Astrocyte of the spinal cord (primary cell): ENCODE results near the gene CCDC148.

ENCODE experiments used
- DNase-seq: peaks from one replicate; pipeline ENCODE4 v3.0.0; 2011; ENCODE audit warnings: low read depth, low spot score
- H3K4me3 ChIP-seq: 2 replicates; pipeline ENCODE4 v1.5.1; 2011; ENCODE audit warnings: low read depth, mild to moderate bottlenecking, low read length, moderate library complexity
- CTCF ChIP-seq: IDR thresholded peaks from 2 replicates; pipeline ENCODE4 v1.5.1; 2012; ENCODE audit warnings: low read depth, mild to moderate bottlenecking, low read length, inconsistent platforms
- in situ Hi-C: cut with HindIII; loops from 2 replicates; pipeline ENCODE4 v1.10.0; 2017; ENCODE audit warnings: low sequenced_read_pairs

The CCDC148 gene

GRCh38 chr2:158291544-158292180 lies 164.9 kb downstream of the CCDC148 start:
- TF ChIP-seq CTCF, result no peak
- H3K4me3 ChIP-seq, result no peak overlapping the region
- in situ Hi-C loops, result no loop called here
- no peak for DNase-seq

DNA sequence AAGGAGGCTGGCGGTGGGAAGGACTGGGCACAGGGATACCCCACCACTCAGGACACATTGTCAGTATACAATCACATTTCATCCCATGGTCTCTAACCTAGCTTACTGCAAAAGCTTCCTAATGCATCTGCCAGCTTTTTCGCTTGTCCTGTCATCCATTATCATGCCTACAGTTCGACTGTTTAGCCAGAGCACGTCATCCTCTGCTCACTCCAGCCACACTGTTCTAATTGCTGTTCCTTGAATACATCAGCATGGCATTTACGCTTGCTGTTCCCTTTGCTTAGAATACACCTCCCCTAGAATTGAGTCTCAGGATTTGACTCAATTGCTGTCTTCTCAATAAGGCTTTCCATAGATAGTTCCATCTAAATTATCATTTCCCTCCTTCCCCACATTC lies 166.3 kb downstream of the CCDC148 start:
- in situ Hi-C loops, result no loop called here
- DNase-seq, result no peak
- no peak for TF ChIP-seq CTCF
- H3K4me3 ChIP-seq, result no peak overlapping the region

DNA sequence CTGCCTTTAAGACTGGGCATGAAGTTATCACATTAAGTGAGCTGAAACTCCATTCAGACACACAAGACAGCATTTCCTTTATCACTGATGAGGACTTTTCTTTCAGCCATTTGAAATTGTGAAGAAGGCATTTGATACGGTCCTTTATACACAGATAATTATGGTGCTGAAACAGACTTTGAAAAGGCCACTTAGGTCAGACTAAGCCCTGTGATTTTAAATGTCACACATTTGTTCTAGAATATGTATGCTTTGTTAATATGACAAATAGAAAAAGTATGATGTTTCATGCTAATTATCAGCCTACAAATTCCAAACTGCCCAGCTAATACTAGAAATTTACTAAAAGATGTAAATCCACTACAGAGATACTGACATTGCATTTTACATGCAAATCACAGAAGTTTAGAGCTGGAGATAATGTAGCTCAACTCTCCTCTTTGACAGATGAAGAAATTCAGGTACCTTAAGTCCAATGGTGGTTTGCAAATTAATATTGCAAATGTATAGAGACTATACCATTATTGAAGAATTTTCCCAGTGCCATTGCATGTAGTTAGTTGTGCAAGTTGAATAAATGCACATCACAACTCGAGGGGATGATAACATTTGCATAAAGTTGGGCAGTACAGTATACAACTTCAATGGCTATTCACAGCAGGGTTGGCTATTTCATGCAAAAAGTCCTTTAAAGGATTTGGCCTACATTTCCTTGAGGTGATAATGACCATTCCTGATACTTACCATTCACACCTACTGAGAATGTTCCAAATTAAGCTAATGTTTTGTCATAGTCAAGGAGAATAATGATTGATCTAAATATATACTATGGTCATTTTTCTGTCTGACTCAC lies 179.7 kb downstream of the CCDC148 start:
- in situ Hi-C loops, result no loop called here
- no peak for DNase-seq
- TF ChIP-seq CTCF, result no peak
- no peak overlapping the region for H3K4me3 ChIP-seq

DNA sequence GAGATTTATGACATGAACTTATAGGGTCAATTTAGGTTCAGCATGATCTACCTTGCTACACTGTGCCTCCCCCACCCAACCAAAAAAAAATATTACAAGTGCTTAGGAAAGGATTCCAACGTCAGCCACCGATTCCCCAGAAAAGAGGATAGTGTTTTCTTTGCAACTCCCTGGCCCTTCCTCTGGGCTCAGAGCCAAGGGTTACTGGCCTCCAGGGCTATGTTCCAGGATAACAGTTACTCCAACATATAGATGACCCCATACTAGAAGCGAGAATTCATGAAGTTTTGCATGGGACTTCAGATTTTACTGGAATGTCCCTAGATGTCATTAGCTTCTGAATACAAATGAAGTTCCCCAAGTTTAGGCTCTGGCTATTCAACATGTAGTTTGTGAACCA lies 182.8 kb downstream of the CCDC148 start:
- in situ Hi-C loops, result no loop called here
- no peak for TF ChIP-seq CTCF
- DNase-seq, result no peak
- no peak overlapping the region for H3K4me3 ChIP-seq

DNA sequence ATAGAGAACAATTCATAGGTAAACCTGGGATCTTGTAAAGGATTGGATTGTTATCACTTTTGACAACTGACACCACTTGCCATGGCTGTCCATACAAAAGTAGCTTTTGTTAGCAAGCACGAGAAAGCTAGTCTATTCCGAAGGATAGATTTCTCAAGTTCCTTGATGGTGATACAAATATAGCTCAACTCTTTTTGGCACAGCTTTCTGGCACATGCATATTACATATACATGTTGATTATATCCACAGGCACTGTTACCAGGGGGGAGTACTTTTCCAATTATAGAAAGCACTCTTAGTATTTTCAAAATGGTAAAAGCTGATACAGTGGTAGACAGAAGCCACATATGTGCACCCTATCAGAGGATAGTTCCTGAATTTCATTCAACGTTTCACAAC lies 186.0 kb downstream of the CCDC148 start:
- no peak for DNase-seq
- no peak for TF ChIP-seq CTCF
- no peak overlapping the region for H3K4me3 ChIP-seq
- in situ Hi-C loops, result no loop called here

GRCh38 chr2:158269143-158269542 lies 187.4 kb downstream of the CCDC148 start:
- no peak overlapping the region for H3K4me3 ChIP-seq
- in situ Hi-C loops, result no loop called here
- TF ChIP-seq CTCF, result no peak
- no peak for DNase-seq
